Amniotic epithelial cell (primary cell): ENCODE measurements around the gene SLC39A3.

Source experiments
- DNase-seq: peaks from one replicate; pipeline ENCODE4 v3.0.0-alpha.2; 2010; ENCODE audit warnings: low read depth

SLC39A3 gene

DNA sequence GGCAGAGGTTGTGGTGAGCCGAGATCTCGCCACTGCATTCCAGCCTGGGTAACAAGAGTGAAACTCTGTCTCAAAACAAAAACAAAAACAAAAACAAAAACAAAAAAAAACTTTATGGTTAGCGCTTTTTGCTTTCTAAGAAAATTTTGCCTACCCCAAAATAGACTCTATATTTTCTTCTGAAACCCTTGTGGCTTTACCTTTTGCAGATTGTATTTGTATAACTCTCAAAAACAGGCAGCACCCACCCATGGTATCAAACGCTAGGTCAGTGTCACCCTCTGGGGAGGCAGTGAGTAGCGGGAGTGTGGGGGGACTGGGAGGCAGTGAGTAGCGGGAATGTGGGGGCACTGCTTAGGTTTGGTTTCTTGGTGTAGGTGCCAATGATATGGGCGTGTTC, 7.5 kb upstream of the SLC39A3 start:
- DNase-seq: no peak

- no peak for DNase-seq
Observed at GRCh38 chr19:2744113-2744512, 4.3 kb upstream of the SLC39A3 start.

- DNase-seq: no peak
Observed at GRCh38 chr19:2743099-2743498, 3.3 kb upstream of the SLC39A3 start.

GRCh38 chr19:2740314-2740656, 468 bp upstream of the SLC39A3 start:
- no peak for DNase-seq

DNA sequence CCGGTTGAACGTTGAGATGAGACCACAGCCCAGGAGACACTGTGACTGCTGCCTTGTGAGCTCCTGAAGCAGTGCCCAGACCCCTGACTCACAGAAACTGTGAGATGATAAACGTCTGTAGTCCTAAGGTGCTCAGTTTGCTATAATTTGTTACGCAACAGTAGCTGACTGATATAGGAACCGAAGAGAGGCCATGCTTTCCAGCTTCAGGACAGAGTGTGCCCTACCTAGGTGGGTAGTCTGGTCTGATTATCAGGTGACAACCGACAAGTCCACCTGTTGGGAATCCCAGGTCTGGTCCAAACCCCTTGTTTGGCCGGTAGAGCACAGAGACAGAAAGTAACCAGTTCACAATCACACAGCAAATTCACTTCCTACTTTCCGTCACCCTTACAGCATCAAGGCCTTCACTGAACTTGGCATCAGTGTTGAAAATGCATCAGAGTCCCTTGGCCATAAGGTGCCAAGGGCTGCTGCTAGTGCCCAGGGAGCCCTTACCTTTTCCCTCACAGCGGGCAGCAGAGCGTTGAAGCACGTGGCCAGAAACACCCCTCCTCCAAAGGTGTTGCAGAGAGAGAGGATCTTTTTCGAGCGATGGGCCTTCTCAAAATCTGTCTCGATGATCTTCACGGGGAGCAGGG, 3.1 kb downstream of the SLC39A3 start:
- no peak for DNase-seq

GRCh38 chr19:2735374-2735773, 4.4 kb downstream of the SLC39A3 start:
- DNase-seq: no peak

- DNase-seq: no peak
Observed at GRCh38 chr19:2734589-2735288, 5.1 kb downstream of the SLC39A3 start.

- no peak for DNase-seq
Observed at GRCh38 chr19:2733930-2734588, 5.8 kb downstream of the SLC39A3 start.

DNA sequence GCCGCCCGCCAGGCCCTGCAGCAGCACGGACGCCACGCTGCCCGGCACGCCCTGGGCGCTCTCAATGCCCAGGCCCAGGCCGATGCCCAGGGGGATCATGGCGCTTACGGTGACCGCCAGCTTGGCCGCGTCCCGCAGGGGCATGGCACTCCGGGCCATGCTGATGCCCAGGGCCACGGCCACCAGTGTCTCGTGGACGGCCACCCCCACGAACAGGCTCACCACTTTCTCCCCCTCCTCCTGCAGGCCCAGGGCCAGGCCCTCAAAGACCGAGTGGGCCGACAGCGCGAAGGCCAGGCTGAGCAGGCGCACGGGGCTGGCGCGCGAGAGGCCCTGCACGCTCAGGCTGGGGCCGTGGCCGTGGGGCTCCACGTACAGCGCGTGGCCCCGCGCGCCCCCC, 6.9 kb downstream of the SLC39A3 start:
- no peak for DNase-seq

DNA sequence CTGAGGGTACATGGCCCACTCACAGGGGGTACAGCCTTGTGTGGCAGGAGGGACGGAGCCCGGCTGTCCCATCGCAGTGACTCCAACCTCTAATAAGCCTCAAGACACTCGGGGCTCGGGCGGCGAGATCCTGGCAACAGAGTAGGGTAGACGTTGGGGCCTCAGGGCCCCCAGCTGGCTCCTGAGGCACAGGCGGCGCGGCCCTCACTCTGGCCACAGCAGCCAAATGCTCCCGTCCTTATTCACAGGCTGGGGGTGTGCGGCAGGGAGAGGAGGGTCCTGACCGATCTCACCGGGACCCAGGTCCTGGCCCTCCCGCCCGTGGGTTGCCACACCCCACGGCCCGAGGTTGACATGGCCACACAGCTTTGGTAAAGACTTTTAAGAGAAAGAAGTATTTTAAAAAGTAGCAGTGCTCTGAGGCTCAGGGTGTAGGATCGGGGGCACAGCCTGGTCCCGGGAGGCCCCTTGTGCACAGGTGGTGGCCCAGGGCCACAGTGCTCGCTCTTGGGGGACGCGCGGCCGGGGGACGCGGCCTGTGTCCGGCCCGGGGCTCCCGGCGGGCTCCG, 7.6 kb downstream of the SLC39A3 start:
- no peak for DNase-seq

DNA sequence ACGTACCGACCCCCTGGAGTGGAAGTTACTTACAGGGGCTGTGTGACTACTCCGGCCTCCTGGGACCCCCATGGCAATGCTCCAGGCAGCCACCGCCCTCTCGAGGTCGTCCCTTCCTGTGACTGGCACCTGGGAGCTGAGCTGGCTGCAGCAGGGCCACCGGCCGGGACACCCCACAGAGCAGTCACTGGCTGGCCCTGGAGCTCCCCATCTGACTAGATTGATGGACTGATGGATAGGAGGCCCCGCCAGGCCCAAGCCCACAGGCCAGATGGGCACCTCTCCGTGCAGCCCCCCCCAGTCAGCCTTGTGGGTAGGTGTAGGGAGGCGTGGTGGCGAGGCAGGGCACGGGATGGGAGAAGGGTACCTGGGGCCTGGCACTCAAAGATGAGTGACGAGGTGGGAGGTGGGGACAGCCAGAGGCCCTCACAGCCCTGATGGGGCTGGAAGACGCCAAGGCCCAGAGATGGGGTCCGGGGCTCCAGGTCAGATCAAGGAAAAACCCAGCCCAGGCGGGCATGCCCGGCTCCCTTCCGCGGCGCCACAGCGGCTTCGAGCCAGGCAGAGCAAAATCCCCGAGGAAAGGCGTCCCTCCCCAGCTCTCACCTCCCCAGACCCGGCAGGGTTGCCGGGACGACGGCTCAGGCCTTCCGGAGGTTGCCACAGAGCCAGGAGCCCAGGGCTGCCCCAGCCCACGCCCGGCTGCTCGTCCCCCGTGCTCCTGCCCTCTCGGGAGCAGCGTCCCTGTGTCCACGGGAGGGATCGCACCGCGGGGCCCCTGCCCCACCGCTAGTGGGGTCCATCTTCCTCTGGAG, 8.4 kb downstream of the SLC39A3 start:
- DNase-seq: no peak

DNA sequence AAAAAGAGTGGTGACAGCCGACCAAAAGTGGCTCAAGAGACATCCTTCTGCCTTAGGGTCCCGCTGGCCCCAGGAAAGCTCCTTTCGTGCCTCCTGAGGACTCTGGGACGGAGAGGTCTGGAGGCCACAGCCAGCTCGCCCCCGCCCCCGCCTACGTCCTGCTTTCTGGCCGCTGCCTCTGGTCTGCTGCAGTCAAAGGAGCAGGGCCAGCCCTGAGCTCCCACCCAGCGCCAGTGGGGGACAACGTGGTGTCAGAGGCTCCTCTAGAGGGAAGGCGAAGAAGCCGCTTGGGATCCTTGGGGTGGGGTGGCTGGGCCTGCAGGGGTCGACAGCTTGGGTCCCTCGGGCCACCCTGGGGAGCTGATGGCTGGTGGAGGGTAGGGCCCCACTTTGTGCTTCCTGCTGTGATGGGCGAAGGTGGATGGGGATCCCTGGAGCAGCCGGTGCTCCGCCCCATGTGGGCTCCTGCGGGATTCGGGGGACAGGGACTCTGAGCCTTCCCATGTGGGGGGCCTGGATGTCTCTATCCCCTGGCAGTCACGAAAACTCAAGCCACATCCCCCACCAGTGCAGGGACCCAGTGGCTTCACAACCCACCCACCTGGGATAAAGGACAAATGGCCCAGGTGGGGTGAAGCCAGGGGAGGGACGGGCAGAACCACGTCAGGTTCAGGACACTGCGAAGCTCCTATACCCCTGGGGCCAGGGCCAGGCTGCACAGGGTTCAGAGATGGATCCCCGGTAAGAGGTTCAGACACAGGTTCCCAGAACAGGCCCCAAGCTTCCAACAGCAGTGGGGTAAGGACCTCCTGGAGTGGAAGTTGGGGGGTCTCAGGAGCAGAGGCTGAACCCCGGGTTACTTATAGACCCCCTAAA, 9.6 kb downstream of the SLC39A3 start:
- no peak for DNase-seq

DNA sequence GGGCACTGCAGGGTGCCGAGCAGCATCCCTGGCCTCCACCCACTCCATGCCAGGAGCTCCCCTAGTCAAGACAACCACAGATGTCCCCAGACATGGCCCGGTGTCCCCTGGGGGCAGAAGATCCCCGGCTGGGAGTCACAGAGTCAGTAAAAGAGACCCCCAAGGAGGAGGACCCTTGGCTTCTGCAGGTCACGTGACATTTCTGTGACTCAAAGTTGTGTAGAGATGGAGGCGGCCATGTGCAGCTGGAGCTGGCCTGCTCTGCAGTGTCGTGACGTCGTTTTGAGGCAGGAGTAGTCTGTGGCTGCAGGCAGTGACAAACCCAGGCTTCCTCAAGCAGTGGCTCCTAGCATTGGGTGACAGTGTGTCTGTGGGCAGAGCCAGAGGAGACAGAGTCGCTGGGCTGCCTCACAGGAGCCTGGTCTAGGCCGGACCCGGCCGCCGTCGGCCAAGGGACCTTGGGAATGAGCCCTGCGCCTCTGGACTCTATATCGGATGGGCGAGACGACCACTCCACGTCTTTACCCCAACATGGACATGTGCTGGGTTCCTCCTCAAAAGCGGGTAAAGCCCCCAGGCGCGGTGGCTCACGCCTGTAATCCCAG, 10.9 kb downstream of the SLC39A3 start:
- no peak for DNase-seq

GRCh38 chr19:2727640-2727944, 12.2 kb downstream of the SLC39A3 start:
- no peak for DNase-seq

GRCh38 chr19:2726904-2727639, 12.7 kb downstream of the SLC39A3 start:
- no peak for DNase-seq

DNA sequence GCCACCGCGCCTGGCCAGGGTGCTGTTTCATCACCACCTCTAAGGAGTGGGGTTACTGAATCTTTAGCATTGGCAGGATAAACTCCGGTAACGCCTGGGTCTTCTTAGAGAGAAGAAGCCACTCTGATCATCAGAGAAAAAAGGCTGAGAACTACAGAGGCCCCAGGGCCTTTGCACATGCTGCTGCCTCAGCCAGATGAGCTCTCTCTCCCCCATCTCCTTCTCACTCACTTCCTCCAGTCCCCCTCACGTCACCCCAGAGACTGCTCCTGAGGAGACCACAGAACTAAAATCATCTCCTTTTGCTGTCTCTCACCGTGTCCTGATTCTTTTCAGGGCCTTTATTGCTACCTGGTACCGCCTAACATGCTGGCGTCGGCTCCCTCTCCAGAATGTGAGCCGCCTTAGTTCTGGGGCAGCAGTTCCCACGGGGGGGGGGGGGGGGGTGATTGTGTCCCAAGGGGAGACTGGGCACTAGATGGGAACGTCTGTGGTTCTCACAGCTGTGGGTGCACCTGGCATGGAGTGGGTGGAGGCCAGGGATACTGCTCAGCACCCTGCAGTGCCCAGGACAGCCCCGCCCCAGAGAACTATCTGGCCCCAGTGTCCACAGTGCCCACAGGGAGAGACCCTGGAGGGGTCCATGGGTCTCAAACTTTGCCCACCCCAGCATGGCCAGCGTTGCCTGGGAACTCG, 13.5 kb downstream of the SLC39A3 start:
- no peak for DNase-seq

- no peak for DNase-seq
Observed at GRCh38 chr19:2724148-2724557, 15.7 kb downstream of the SLC39A3 start.

DNA sequence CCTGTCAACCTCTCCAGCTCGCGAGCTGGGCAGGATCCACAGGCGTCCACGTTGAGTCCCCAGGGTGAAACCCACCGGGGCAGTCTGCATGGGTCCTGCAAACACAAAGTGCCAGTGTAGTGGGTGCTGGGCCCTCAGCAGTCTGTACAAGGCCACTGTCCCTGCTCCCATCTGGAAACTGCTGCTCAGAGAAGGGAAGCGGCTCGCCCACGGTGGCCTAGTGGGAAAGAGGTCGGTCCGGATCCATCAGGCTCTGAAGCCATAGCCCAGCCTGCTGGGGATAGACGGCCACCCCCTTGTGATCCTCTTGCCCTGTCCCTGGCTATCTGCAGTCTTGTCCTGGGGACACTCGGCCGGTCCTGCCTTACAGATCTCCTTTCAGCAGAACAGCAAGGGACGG, 16.1 kb downstream of the SLC39A3 start:
- DNase-seq: no peak

DNA sequence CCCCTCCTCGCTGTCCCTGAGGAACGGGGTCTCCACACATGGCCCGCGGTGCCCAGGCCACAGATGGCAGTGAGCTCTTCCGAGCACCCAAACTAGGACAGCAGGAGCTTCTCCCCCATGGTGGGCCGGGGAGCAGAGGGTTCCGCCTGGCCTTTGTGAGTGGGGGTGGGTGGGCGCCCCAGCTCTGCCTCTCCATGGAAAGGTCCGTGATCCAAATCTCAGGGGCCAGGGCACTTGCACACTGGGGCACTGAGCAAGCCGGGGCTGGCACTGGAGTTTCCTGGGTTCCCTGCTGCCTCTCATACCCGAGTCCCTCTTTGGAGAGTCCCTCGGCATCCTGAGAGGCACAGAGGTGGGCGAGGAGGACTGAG, 16.5 kb downstream of the SLC39A3 start:
- DNase-seq: no peak
